LoVo (cell line): ENCODE results near the gene SUGCT.

Source experiments
- DNase-seq: peaks from one replicate; pipeline ENCODE4 v3.0.0-alpha.2; 2016; ENCODE audit warnings: low spot score

The SUGCT gene

DNA sequence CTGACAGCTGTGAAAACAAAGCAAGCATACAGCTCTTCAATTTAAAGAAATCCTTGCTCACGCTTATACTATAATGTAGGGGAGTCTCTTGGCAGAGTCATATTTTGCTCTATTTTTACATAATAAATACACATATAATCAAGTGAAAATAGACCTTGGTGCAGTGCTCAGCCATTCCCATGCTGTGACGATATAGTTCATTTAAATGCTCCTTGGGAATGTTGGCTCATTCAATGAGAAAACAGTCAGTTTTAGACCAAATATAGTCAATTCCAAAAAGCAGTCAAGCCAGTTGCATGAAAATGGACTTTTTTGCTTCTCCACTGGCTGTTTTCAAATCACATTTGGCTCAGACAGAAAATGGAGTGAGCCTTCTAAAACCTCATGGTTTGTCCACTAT is 587.4 kb downstream of the SUGCT start:
- no peak for DNase-seq

DNA sequence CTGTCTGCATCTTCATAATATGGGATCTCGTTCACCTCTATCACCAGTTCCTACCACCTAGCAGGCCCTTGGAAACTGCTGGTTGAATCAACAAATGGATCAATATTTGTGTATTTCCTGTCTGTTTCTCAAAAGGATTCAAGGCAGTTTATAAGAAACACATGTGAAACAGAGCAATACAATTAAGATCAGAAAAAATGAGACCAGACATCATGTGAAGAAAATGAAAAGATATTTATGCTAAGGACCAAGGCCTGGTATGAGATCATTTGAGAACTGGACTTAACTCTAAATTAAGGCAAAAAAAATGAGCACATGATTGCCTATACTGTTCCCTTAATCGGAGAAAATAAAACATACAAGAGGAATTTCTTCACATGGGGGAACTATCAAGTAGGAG is 589.0 kb downstream of the SUGCT start:
- no peak for DNase-seq

DNA sequence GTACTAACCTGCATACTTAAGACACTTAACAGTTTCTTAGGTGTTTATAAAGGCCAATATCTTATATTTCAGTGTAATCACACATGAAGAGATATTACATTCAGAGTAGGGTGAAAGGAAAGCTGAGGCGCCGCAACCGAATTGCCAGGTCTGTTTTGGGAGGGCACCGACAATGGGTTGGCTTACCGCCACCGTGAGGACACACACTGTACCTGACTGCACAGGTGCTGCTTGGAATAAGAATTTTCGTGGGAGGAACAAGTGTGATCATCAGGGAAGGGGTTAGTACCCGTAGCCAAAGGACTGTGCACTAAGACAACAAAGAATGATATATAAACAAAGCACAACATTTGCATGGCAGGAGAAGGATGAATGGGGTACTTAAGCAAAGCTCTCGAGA is 591.8 kb downstream of the SUGCT start:
- DNase-seq, result no peak

DNA sequence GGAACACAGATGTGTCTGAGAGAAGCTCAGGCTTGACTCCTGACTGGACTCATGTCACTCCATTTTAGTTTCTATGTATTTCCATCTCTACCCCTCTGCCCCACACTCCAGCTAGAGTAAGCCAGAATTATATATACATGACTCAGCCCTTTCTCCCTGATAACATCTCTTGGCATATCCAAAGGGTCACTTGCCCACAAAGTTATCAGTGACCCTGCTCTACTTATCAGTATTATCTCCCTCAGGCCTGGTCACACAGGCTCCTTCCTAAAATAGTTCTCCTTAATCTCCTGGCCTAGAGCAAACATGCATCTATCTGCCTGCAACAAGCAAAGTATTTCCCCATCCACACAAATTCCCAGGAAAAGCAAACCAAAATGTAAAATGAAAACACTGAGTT is 598.3 kb downstream of the SUGCT start:
- peak; percentile 71 for DNase-seq

DNA sequence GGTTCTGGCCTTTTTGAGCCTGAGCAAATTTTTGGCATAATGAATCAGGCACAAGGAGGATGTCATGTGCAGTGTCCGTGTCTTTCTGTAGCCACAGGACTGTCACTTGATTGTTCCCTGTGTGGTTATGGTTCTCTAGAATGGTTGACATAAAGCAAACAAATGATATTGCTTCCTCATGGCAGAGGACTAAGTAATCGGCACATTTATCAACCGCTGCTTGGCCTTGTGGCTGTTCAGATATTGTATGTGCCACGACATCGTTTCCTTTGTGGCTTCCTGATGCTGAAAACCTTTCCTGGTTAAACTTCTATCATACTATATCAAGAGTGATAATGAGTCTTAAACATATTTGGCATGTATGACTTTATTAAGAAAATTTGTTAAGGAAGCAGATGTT is 598.8 kb downstream of the SUGCT start:
- DNase-seq, result peak; percentile 60

DNA sequence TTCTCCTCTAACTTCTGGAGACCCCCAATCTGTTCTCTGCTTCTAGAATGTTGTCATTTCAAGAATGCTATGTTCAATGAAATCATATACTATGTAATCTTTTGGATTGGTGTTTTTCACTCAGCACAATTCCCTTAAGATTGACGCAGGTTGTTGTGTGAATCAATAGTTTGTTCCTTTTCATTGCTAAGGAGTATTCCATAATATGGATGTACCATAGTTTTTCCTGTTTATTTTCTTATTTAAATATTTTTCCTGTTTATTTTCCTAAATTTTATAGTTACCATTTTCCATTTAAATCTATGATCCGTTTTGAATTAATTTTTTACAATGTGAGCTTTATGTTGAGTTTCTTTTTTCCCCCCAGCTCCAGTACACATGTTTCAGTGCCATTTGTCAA is 604.5 kb downstream of the SUGCT start:
- no peak for DNase-seq

DNA sequence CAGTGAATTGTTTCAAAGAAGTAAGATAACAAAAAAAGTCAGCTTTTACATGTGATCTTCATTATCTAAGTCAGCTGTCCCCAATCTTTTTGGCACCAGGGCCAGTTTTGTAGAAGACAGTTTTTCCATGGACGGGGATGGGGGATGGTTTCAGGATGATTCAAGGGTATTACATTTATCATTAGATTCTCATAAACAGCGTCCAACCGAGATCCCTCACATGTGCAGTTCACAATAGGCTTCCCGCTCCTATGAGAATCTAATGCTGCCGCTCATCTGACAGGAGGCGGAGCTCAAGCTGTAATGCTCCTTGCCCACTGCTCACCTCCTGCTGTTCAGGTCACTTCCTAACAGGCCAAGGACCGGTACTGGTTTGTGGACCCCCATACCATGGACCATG is 607.5 kb downstream of the SUGCT start:
- no peak for DNase-seq

DNA sequence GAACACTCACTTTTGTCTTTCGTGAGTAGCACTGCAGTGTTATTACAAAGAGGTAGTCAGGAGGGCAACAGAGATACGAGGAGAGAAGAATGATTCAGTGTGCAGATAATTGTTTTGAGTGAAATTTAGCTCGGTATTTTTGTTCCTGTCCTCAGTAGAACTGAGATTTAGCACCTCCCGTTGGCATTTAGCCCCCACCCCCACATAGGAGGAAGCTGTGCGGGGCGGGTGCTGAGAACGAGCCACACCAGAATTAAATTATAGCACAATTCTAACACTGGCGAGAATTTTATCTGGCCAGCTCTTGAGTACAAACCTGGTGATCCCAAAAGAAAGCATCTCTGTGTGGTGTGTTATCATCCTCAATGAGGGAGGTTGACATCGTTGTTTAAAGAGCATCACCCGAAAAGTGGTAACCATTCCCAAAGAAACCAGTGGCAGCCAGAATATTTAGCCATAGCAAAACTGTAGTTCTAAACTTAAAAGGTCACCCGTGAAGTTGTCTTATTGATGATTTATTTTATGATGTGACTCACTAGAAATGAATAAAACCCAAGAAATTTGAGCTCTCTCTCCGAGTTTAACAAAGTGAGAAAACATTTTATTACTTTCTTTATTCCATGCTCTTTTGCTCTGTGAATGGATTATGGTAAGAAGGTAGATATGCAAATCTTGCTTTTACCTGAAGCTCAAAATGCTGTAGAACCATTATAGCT is 612.2 kb downstream of the SUGCT start:
- DNase-seq, result no peak

DNA sequence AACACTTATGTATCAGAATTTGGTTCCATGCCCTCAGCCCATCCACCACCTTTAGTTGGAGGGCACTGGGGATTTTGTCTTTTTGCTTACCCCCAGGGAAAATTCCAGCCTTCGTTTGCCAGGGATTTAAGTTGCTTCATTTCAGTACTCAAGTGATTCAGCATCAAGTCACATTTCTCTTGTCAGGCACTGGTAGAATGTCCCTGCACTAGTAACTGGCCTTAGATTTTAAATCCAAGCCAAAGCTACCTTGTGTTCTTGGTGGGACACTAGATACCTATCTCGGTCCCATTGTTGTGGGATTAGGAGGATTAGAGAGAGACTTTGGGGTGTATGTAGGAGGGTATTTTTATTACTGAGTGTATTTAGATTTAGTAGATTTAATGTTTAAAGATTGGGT is 613.1 kb downstream of the SUGCT start:
- no peak for DNase-seq

DNA sequence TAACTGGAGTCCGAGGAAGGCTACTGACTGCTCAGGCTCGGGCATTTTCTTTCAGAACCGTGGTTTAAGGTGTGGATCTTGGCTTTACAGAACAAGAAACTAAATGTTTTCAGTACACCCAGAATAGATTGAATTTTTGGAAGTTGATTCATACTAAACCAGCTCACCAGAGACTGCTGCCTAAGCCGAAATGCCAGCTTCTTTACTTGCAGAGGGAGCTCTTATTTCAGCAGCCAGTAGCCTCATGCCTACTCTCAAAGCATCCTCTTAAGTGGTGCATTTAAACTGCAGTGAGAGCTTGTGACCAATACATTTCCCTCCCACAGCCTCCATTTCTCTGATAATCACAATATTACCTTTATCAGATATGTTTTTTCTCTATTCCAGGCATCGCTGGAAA is 615.1 kb downstream of the SUGCT start:
- no peak for DNase-seq

DNA sequence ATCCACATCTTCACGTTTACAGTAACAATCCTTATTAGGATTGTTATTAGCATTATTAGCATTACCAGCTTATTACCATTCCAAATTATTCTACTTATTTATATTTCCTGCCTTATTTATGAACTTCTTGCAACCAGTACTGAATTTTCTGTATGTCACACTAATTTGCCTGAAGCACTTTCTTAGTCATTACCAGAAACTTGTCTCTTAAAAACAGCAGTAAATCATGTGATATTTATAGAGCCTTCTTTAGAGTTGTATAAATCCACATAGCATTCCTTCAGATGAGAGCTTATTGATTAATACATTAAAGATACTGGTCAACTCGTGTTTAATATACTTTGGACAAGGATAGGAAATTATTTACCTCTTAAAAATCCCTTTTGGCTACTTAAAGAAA is 618.6 kb downstream of the SUGCT start:
- DNase-seq, result no peak

DNA sequence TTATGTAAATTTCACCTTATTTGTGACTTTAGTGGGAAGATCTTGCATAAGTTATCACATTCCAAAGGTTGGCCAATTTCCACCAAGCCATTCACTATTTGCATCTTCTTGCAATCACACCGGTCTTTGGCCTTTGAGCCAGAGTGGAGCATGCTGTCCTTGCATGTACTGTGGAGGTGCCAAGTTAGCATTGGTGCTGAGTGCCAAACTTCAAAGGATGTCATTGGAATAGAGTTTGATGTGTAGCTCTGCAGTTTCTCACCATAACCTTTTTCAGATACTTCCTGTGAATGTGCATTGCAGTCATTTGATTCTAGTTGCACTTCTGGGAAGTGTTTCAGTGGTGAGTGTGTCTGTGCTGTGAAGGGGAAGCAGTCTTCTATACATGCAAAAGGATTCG is 620.6 kb downstream of the SUGCT start:
- no peak for DNase-seq

DNA sequence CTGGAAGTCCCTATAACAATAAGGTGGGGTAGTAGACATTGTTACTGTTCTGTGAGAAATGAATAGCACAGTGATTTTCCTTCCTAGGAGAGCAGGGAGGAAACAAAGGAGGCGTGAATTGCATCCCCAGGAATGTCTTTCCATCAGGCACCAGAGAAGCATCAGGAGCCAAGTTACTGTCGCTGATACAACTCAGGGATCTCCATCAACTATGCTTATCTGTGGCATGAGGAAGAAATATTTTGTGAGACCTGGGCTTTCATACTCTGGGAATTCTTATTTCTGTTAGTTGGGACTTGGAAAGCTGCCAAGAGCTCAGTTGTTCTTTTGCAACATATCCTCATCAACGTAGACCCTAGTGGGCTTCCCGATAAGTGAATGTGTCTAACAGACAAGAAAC is 622.3 kb downstream of the SUGCT start:
- no peak for DNase-seq

DNA sequence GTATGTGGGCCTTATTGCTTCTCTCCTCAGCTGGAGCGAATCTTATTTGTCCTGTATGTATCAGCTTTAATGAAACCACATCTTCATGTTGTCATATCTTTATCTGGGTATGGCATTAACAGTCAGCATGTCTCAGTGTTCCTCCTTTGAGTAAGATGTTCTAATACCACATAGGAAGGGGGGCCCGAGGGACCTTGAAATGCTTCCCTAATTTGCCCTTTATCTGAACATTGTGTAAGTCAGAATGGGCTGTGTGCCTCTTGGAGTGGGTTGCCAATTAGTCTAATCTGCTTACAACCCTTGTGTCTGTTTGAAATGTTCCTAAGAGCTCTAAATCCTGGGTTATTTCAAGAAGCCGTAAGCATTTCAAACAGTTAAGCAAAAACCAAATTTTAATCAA is 623.8 kb downstream of the SUGCT start:
- no peak for DNase-seq

DNA sequence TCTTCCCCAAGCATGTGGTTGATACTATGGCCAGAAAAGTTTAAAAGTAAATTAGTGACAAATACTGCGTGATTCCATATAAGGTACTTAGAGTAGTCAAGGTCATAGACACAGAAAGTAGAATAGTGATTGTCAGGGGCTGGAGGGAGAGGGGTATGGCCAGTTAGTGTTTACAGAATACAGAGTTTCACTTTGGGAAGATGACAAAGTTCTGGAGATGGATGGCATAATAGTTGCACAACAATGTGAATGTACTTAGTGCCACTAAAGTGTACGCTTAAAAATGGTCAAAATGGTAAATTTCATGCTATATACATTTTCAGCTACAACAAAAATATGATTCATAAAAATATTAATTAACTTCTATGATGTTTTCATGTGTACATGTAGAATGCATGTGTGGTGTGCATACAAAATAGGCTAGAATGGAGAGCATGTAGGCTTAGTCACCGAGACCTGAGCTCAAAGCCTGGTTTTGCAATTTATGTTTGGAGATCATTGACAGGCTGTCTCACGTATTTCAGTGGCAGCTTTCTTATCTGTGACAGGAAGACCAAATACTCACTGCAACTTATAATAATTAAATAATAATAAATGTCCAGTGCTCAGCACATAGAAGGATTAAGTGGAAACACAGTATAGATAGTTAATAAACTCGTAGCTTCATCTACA is 625.6 kb downstream of the SUGCT start:
- DNase-seq, result no peak

DNA sequence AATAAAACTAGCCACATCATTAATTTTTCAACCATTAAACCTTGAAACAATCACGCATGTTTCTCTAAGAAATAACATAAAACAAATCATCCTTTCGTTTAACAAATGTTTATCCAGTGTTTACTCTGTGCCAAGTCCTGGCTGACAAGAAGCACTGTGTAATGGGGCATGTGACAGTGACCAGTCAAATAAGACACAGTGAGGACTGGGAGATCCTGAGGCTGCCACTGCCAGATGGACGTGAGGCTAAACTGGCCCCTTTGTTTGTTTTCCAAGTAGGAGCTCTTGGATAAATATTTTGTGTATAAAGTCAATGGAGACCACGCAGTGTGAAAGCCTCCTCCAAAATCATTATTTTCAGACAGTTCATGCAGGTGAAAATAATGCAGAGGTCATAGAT is 626.2 kb downstream of the SUGCT start:
- no peak for DNase-seq

DNA sequence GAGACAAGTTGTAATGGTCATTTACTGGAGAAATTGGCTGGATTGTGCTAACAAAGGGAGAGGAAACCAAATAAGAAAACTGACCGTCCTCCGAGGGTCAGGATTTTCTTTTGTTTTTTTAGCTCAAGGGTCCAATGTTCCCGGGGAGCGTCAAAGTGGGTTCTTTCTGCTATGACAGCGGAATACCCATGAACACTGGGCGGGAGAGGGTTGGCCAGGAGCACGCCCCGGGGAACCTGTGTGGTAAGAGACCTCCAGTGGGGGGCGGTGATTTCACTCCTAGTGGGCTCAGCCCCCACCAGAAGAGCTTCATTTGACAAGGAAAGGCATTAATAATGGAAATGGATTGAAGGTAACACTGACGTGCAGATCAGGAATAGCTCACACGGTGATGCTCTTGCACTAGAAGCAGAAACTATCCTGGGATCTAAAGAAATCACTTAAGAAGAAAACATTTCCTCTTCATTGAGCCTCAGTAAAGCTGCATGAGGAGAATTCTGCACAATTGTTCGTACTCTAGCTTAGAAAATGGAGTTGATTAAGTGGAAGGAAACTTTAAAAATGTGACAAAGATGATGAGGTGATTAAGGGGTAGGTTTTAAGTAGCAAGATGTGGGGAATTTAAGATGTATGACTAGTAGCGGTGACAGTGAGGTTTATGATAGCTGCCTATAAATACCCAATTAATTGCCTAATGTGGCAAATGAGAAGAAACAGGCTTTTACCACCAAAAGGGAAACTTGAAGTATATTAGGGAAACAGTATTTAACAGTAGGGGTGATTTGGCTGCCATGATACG is 627.2 kb downstream of the SUGCT start:
- no peak for DNase-seq

DNA sequence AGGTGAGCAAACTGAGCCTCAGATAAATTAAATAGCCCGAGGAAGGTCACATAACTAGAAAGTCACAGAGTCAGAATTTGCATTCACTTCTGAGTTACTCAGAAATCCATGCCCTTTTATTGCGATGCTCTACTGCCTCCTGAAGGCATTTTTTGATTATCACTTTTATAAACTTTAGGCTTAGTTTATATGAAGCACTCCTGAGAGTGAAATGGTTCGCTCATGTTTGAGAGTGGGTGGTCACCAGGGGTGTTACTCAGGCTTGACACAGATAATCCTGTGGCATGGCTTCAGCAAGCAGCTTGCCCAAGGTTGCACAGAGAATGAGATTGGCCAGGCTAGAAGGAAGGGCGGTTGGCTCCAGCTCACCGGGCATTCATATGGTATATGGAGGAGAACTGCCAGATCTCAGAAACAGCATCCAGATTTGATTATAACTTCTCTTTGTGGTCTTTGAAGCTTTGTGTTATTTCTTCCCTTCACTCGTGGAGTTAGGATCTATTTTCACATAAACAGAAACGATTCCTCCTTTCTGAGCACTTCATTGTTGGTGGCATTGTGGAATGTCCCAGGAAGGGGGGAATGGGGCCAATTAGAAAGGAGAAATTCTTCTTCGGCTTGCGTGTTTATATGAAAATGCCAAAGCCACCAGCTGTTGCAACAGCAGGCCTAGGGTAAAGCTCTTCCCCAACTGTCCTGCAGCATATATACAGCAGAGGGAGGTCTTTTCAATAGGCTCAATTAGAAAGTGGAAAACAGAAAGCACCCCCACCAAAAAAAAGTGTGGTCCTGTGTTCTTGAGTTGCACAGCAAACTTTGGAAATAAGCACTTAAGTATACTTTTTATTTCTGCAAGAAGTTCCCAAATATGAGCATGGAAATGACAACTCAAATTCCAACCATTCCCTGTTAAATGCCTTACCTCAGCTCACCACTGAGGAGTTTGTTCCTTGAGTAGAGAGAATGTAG is 628.8 kb downstream of the SUGCT start:
- DNase-seq, result peak; percentile 46

DNA sequence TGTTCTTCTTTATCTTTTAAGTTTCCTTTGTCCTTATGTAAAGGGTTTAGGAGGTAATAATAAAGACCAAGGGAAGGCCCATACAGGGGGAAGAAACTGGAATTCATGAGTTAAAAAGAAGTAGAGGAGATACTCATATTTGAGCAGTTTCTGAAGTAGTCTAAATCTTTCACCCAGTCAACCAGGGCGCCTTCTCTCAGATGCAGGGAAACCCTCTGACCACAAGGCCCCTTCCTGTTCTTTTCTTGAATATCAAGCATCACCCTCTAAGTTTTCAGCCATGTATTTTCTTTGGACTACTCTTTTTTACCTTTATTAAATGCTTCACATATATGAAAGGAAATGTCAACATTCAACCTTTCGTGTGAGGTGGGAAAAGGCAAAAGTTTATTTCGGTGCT is 630.8 kb downstream of the SUGCT start:
- no peak for DNase-seq

DNA sequence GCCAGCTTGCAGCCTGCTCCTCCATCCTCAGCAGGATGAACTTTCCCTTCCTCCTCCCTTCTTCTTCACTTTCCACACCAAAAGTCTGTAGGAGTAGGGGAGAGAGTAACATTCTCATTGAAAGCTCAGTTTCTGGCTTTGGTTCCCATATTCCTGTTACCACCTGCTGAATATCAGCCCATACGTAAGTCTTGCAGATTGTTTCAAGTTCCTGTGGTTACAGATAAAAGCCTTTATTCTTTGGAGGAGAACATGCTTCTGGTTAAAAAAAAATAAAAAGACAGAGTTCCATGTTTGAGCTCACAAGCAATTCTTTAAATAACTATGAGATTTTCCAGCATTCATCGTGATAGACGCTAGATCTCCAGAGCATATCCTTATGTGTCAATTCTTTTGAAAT is 637.3 kb downstream of the SUGCT start:
- no peak for DNase-seq

DNA sequence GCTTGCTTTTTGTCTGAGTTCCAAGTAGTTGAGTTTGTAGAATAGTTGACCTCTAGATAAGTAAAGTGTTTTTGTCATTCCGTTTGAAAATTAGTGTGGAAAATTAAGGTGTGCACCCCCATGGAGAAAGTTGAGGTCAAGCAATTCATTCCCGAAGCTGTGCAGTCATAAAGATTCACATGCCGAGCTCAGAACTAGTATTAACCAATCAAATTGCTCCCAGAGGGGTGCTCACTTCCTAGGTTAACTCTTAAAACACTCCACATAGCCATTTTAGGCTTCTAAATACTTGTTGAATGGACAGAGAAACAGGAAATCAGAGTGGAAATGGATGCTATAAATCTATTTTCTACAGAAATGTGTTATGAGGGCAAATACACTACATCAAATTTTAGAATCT is 638.9 kb downstream of the SUGCT start:
- no peak for DNase-seq

DNA sequence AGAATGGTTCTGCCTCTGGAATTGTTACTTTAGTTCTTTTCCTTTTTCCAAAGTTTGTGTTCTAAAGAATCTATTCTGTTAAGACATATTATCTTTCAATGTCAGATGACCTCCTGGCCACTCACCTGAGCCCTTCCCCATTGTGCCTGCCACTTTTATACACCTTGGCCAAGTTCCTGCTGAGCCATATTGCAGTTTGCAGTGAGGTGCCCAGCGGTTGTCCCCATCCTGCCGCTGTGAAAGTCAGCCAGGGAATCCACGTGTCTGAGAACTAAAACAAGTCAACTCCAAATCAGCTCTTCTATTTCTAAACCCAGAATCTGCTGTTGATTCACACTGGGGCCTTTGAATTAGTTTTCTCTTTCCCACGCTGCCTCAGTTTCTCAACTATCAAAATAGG is 641.1 kb downstream of the SUGCT start:
- no peak for DNase-seq
